Cerebellar cortex (tissue), 1 donor: Measurements from ENCODE around the gene SDHAF2.
A peak's percentile ranks its signal among the peaks of the same experiment; 100 is the strongest.
"Not testable (repeated sequence)": the region's sequence is repeated elsewhere in the genome, so short reads cannot be mapped to it uniquely, and the experiment has no call there.

Experiments
- DNase-seq: peaks from one replicate; pipeline ENCODE4 v3.0.0-alpha.2; 2015; ENCODE audit warnings: low spot score

Gene SDHAF2

GRCh38 chr11:61425367-61426131 lies 4.4 kb upstream of the SDHAF2 start:
- DNase-seq, result no peak

- DNase-seq, result peak; percentile 44
These were observed 606 bp upstream of the SDHAF2 start for GRCh38 chr11:61429346-61429690.

GRCh38 chr11:61430839-61431238 lies 915 bp downstream of the SDHAF2 start:
- not testable (repeated sequence) for DNase-seq

- DNase-seq, result no peak
These were observed 7.6 kb downstream of the SDHAF2 start for GRCh38 chr11:61437496-61437895.

GRCh38 chr11:61439615-61440014 lies 9.7 kb downstream of the SDHAF2 start:
- DNase-seq, result no peak

- DNase-seq, result no peak
These were observed 12.7 kb downstream of the SDHAF2 start for GRCh38 chr11:61442616-61443015.

GRCh38 chr11:61445516-61445915 lies 15.6 kb downstream of the SDHAF2 start:
- no peak for DNase-seq

- peak; percentile 86 for DNase-seq
These were observed 16.3 kb downstream of the SDHAF2 start for GRCh38 chr11:61446211-61446651.

GRCh38 chr11:61447601-61448551 lies 18.0 kb downstream of the SDHAF2 start:
- DNase-seq, result no peak

- DNase-seq, result no peak
These were observed 18.6 kb downstream of the SDHAF2 start for GRCh38 chr11:61448552-61448927.

GRCh38 chr11:61452825-61453224 lies 22.9 kb downstream of the SDHAF2 start:
- DNase-seq, result no peak

GRCh38 chr11:61453695-61454094 lies 23.8 kb downstream of the SDHAF2 start:
- DNase-seq, result no peak

- no peak for DNase-seq
These were observed 24.6 kb downstream of the SDHAF2 start for GRCh38 chr11:61454520-61454919.

GRCh38 chr11:61460474-61460881 lies 30.6 kb downstream of the SDHAF2 start:
- DNase-seq, result no peak

GRCh38 chr11:61460986-61461385 lies 31.1 kb downstream of the SDHAF2 start:
- no peak for DNase-seq

GRCh38 chr11:61467602-61468001 lies 37.7 kb downstream of the SDHAF2 start:
- DNase-seq, result not testable (repeated sequence)

GRCh38 chr11:61468002-61468401 lies 38.1 kb downstream of the SDHAF2 start:
- no peak for DNase-seq

GRCh38 chr11:61472282-61472681 lies 42.4 kb downstream of the SDHAF2 start:
- DNase-seq, result no peak

GRCh38 chr11:61472868-61473267 lies 42.9 kb downstream of the SDHAF2 start:
- DNase-seq, result no peak

GRCh38 chr11:61473370-61474012 lies 43.6 kb downstream of the SDHAF2 start:
- DNase-seq, result no peak

- DNase-seq, result no peak
These were observed 44.2 kb downstream of the SDHAF2 start for GRCh38 chr11:61474013-61474643.

- no peak for DNase-seq
These were observed 45.5 kb downstream of the SDHAF2 start for GRCh38 chr11:61475433-61475832.
